ENCODE results near the gene SLC51B.
"Not testable (repeated sequence)": the region's sequence is repeated elsewhere in the genome, so short reads cannot be mapped to it uniquely, and the experiment has no call there.

SLC51B gene

GRCh38 chr15:65060641-65061397, 15.6 kb downstream of the SLC51B start:
- no peak for DNase-seq
- in situ Hi-C loops (cut with MboI; ENCODE audit: low pct_unique_long_range_greater_than_20kb, low sequenced_read_pairs) = no loop called here

- in situ Hi-C loops (cut with MboI; ENCODE audit: low pct_unique_long_range_greater_than_20kb, low sequenced_read_pairs) = no loop called here
Observed at GRCh38 chr15:65062061-65062460, 16.9 kb downstream of the SLC51B start.

GRCh38 chr15:65062726-65063125, 17.5 kb downstream of the SLC51B start:
- no peak for DNase-seq
- in situ Hi-C loops (cut with MboI; ENCODE audit: low pct_unique_long_range_greater_than_20kb, low sequenced_read_pairs) = no loop called here

More at GRCh38 chr15:65062061-65062460, 16.9 kb downstream of the SLC51B start:
- no peak for DNase-seq

GRCh38 chr15:65066001-65066634, 20.9 kb downstream of the SLC51B start:
- in situ Hi-C loops (cut with MboI; ENCODE audit: low pct_unique_long_range_greater_than_20kb, low sequenced_read_pairs) = no loop called here
- DNase-seq = no peak

- no peak for DNase-seq
- in situ Hi-C loops (cut with MboI; ENCODE audit: low pct_unique_long_range_greater_than_20kb, low sequenced_read_pairs) = no loop called here
Observed at GRCh38 chr15:65066635-65067316, 21.6 kb downstream of the SLC51B start.

- DNase-seq = no peak
- in situ Hi-C loops (cut with MboI; ENCODE audit: low pct_unique_long_range_greater_than_20kb, low sequenced_read_pairs) = no loop called here
Observed at GRCh38 chr15:65067317-65067644, 22.1 kb downstream of the SLC51B start.

- in situ Hi-C loops (cut with MboI; ENCODE audit: low pct_unique_long_range_greater_than_20kb, low sequenced_read_pairs) = no loop called here
- DNase-seq = no peak
Observed at GRCh38 chr15:65067645-65068402, 22.6 kb downstream of the SLC51B start, which contains the start of gene RASL12. RASL12 (minus strand) TSS chr15:65067991; CDS start chr15:65067835, 156 bp downstream.

GRCh38 chr15:65068403-65068788, 23.2 kb downstream of the SLC51B start:
- DNase-seq = no peak
- in situ Hi-C loops (cut with MboI; ENCODE audit: low pct_unique_long_range_greater_than_20kb, low sequenced_read_pairs) = no loop called here

GRCh38 chr15:65069179-65069578, 24.0 kb downstream of the SLC51B start:
- in situ Hi-C loops (cut with MboI; ENCODE audit: low pct_unique_long_range_greater_than_20kb, low sequenced_read_pairs) = no loop called here
- DNase-seq = no peak

- in situ Hi-C loops (cut with MboI; ENCODE audit: low pct_unique_long_range_greater_than_20kb, low sequenced_read_pairs) = no loop called here
Observed at GRCh38 chr15:65069779-65070546, 24.8 kb downstream of the SLC51B start.

GRCh38 chr15:65071381-65071811, 26.2 kb downstream of the SLC51B start:
- no peak for DNase-seq
- in situ Hi-C loops (cut with MboI; ENCODE audit: low pct_unique_long_range_greater_than_20kb, low sequenced_read_pairs) = no loop called here

More at GRCh38 chr15:65069779-65070546, 24.8 kb downstream of the SLC51B start:
- DNase-seq = no peak

GRCh38 chr15:65072027-65072426, 26.8 kb downstream of the SLC51B start:
- DNase-seq = peak; percentile 32
- in situ Hi-C loops (cut with MboI; ENCODE audit: low pct_unique_long_range_greater_than_20kb, low sequenced_read_pairs) = no loop called here

- no peak for DNase-seq
- in situ Hi-C loops (cut with MboI; ENCODE audit: low pct_unique_long_range_greater_than_20kb, low sequenced_read_pairs) = no loop called here
Observed at GRCh38 chr15:65072617-65073016, 27.4 kb downstream of the SLC51B start.

- DNase-seq; in situ Hi-C loops (cut with MboI; ENCODE audit: low pct_unique_long_range_greater_than_20kb, low sequenced_read_pairs): not testable (repeated sequence)
Observed at GRCh38 chr15:65074946-65075345, 29.8 kb downstream of the SLC51B start.

- in situ Hi-C loops (cut with MboI; ENCODE audit: low pct_unique_long_range_greater_than_20kb, low sequenced_read_pairs); DNase-seq: not testable (repeated sequence)
Observed at GRCh38 chr15:65075607-65076395, 30.6 kb downstream of the SLC51B start.

- in situ Hi-C loops (cut with MboI; ENCODE audit: low pct_unique_long_range_greater_than_20kb, low sequenced_read_pairs) = no loop called here
- DNase-seq = no peak
Observed at GRCh38 chr15:65076486-65077290, 31.5 kb downstream of the SLC51B start, which contains the start of gene KBTBD13. KBTBD13 (plus strand) TSS chr15:65076746; CDS start chr15:65076816, 70 bp downstream.

Data from KBM-7 (cell line).